ENCODE results near the gene GCGR. TPM values are rescaled to one million over a fixed set of nuclear protein-coding genes. Genes with fewer than 3 reads are reported as not detected.

The GCGR gene
- polyA plus RNA-seq (2011; rRNA removed) (0.05 and 0.19 TPM in 2 replicates), polyA plus RNA-seq (2017; fragmentation: RNase III; extraction: RNeasy Plus Mini Kit Qiagen cat#74134 plus additional on column Dnase treatment) (0.37 to 0.46 TPM (median 0.45 TPM) in 3 replicates), polyA minus RNA-seq (2011; rRNA and poly(A)+ RNA removed) (not detected in 2 replicates)
- 0.33 and 0.53 TPM in 2 replicates for polyA plus RNA-seq (2012; cell fraction: cytosol; rRNA removed)
- polyA plus RNA-seq (2012; cell fraction: nucleus; rRNA removed): 3.8 and 5.6 TPM in 2 replicates

GRCh38 chr17:81803728-81804558 is at the start of gene GCGR:
Gene GCGR (plus strand): TSS chr17:81804150. CDS start chr17:81809019, 4,869 bp downstream.
- no peak for FAIRE-seq
- no peak for TF ChIP-seq HDAC2 (IDR thresholded peaks at IDR 0.05)
- TF ChIP-seq RNF2 (IDR thresholded peaks at IDR 0.05; ENCODE audit: borderline replicate concordance, low read depth): no peak
- ChIA-PET POLR2A (no interaction called here), CTCF (no interaction called here)
- 2% methylated on average over 53 of the region's 110 CpGs for WGBS (ENCODE audit: missing lambda C conversion rate)
- H3K9me3 ChIP-seq: no peaks in the 10 kb centered on the region
- H3K27ac ChIP-seq: peak within 1 kb of the TSS in 1 of 2 experiments; percentile 70; a peak in 5 of 6 replicates
- peaks cover 36% of the 10 kb centered on the region for H3K4me1 ChIP-seq
- ATAC-seq: no peak
- H3K4me3 ChIP-seq: peak within 1 kb of the TSS; percentile 42
- no peak for DNase-seq (ENCODE audit: low read depth in 1 of 2, low spot score in 1 of 2)
- peak within 1 kb of the TSS; percentile 97 for H3K4me2 ChIP-seq

- Histone ChIP-seq H3K4me2 (no peak overlapping the region), H3K4me3 (no peak overlapping the region), H3K4me1 (no peaks in the 10 kb centered on the region), H3K27ac (no peak overlapping the region), H3K9me3 (no peaks in the 10 kb centered on the region)
- 66% methylated on average over 8 of the region's 8 CpGs for WGBS (ENCODE audit: missing lambda C conversion rate)
- ChIA-PET POLR2A (no interaction called here), CTCF (no interaction called here)
- no peak for FAIRE-seq
- DNase-seq (ENCODE audit: low read depth in 1 of 2, low spot score in 1 of 2): no peak
- ATAC-seq: peak in 1 of 2 experiments; percentile 30; a peak in 1 of 6 replicates
- TF ChIP-seq NR3C1 (IDR thresholded peaks at IDR 0.05): no peak
- TF ChIP-seq SMC3 (IDR thresholded peaks at IDR 0.05): no peak
Measured at GRCh38 chr17:81792675-81793615, 11.0 kb upstream of the GCGR start.

GRCh38 chr17:81794074-81794476 is 9.9 kb upstream of the GCGR start:
- no peak for FAIRE-seq
- no peak; a peak in 1 of 6 replicates for ATAC-seq
- ChIA-PET POLR2A (no interaction called here), CTCF (interaction anchor here (1.0 kb wide), 2 partner anchors 28 to 61 kb away, joined by 3 to 4 read pairs; no protein-coding TSS in a partner anchor)
- 94% methylated on average over 3 of the region's 3 CpGs for WGBS (ENCODE audit: missing lambda C conversion rate)
- Histone ChIP-seq H3K27ac (no peak overlapping the region), H3K4me1 (no peaks in the 10 kb centered on the region), H3K4me2 (no peak overlapping the region), H3K9me3 (no peaks in the 10 kb centered on the region), H3K4me3 (no peak overlapping the region)
- no peak for TF ChIP-seq REST (IDR thresholded peaks at IDR 0.05)
- TF ChIP-seq BHLHE40 (IDR thresholded peaks at IDR 0.05; ENCODE audit: low read depth, low read length): no peak
- no peak for TF ChIP-seq NFE2L2 (conservative IDR thresholded peaks at IDR 0.05; ENCODE audit: low read length)
- TF ChIP-seq FOSB (CRISPR knock-in tag; IDR thresholded peaks at IDR 0.05): no peak
- TF ChIP-seq KDM5A (IDR thresholded peaks at IDR 0.05): no peak
- DNase-seq (ENCODE audit: low read depth in 1 of 2, low spot score in 1 of 2): no peak

GRCh38 chr17:81794509-81794908 is 9.4 kb upstream of the GCGR start:
- Histone ChIP-seq H3K9me3 (no peaks in the 10 kb centered on the region), H3K4me2 (no peak overlapping the region), H3K4me3 (no peak overlapping the region), H3K4me1 (no peaks in the 10 kb centered on the region), H3K27ac (no peak overlapping the region)
- ChIA-PET POLR2A (no interaction called here), CTCF (interaction anchor here (1.0 kb wide), 2 partner anchors 27 to 61 kb away, joined by 3 to 4 read pairs; no protein-coding TSS in a partner anchor)
- 40% methylated on average over 8 of the region's 8 CpGs for WGBS (ENCODE audit: missing lambda C conversion rate)
- no peak for FAIRE-seq
- DNase-seq (ENCODE audit: low read depth in 1 of 2, low spot score in 1 of 2): no peak
- no peak for TF ChIP-seq SMC3 (IDR thresholded peaks at IDR 0.05)
- TF ChIP-seq, protein P1, sequence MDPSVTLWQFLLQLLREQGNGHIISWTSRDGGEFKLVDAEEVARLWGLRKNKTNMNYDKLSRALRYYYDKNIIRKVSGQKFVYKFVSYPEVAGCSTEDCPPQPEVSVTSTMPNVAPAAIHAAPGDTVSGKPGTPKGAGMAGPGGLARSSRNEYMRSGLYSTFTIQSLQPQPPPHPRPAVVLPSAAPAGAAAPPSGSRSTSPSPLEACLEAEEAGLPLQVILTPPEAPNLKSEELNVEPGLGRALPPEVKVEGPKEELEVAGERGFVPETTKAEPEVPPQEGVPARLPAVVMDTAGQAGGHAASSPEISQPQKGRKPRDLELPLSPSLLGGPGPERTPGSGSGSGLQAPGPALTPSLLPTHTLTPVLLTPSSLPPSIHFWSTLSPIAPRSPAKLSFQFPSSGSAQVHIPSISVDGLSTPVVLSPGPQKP (IDR thresholded peaks at IDR 0.05; ENCODE audit: low read depth, low read length): no peak
- ATAC-seq: peak; percentile 73 to 89
